ENCODE results near the gene WNT11.

Gene WNT11

GRCh38 chr11:76193219-76193618, 13.1 kb downstream of the WNT11 start:
- H3K9me3 ChIP-seq (ENCODE audit: control insufficient read depth in 2 of 2, low read length in 2 of 2) = no peaks in the 10 kb centered on the region
- no peaks in the 10 kb centered on the region for H3K36me3 ChIP-seq (ENCODE audit: control insufficient read depth in 2 of 2, insufficient read depth in 2 of 2, low read length in 2 of 2)
- no peak overlapping the region for H3K9ac ChIP-seq (ENCODE audit: low read depth in 1 of 2, low read length in 2 of 2)
- H3K27ac ChIP-seq (ENCODE audit: low read depth in 2 of 2, low read length in 2 of 2) = no peak overlapping the region
- no peaks in the 10 kb centered on the region for H3K4me1 ChIP-seq (ENCODE audit: control insufficient read depth in 2 of 2, insufficient read depth in 2 of 2, low read length in 2 of 2)
- H3K4me3 ChIP-seq (ENCODE audit: low read length in 2 of 2) = no peak overlapping the region
- H3K27me3 ChIP-seq (ENCODE audit: control insufficient read depth in 2 of 2, insufficient read depth in 2 of 2, low read length in 2 of 2) = no peaks in the 10 kb centered on the region

DNA sequence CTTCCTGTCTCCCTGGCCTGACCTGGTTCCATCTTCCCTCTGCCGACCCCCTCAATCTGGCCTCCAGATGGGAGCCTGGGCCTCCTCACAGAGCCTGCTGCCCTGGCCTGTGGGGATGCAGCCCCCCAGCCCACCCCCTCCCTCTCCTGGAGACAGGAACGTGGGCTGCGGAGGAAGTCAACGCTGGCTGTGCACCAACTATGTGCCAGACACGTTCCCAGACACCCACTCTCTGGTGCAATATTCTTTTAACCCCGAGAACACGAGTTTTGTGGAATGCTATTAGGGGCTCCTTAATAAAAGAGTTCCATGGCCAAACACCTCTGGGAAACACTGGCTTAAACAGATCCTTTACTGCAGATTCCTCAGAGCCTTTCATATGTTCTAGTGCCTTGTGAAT, 15.9 kb downstream of the WNT11 start:
- no peaks in the 10 kb centered on the region for H3K9me3 ChIP-seq (ENCODE audit: control insufficient read depth in 2 of 2, low read length in 2 of 2)
- no peaks in the 10 kb centered on the region for H3K4me1 ChIP-seq (ENCODE audit: control insufficient read depth in 2 of 2, insufficient read depth in 2 of 2, low read length in 2 of 2)
- H3K27ac ChIP-seq (ENCODE audit: low read depth in 2 of 2, low read length in 2 of 2) = no peak overlapping the region
- no peak overlapping the region for H3K4me3 ChIP-seq (ENCODE audit: low read length in 2 of 2)
- no peaks in the 10 kb centered on the region for H3K27me3 ChIP-seq (ENCODE audit: control insufficient read depth in 2 of 2, insufficient read depth in 2 of 2, low read length in 2 of 2)
- no peaks in the 10 kb centered on the region for H3K36me3 ChIP-seq (ENCODE audit: control insufficient read depth in 2 of 2, insufficient read depth in 2 of 2, low read length in 2 of 2)
- H3K9ac ChIP-seq (ENCODE audit: low read depth in 1 of 2, low read length in 2 of 2) = no peak overlapping the region

GRCh38 chr11:76189682-76190081, 16.6 kb downstream of the WNT11 start:
- H3K27ac ChIP-seq (ENCODE audit: low read depth in 2 of 2, low read length in 2 of 2) = no peak overlapping the region
- no peak overlapping the region for H3K4me3 ChIP-seq (ENCODE audit: low read length in 2 of 2)
- H3K9ac ChIP-seq (ENCODE audit: low read depth in 1 of 2, low read length in 2 of 2) = no peak overlapping the region
- no peaks in the 10 kb centered on the region for H3K9me3 ChIP-seq (ENCODE audit: control insufficient read depth in 2 of 2, low read length in 2 of 2)
- no peaks in the 10 kb centered on the region for H3K36me3 ChIP-seq (ENCODE audit: control insufficient read depth in 2 of 2, insufficient read depth in 2 of 2, low read length in 2 of 2)
- no peaks in the 10 kb centered on the region for H3K4me1 ChIP-seq (ENCODE audit: control insufficient read depth in 2 of 2, insufficient read depth in 2 of 2, low read length in 2 of 2)
- no peaks in the 10 kb centered on the region for H3K27me3 ChIP-seq (ENCODE audit: control insufficient read depth in 2 of 2, insufficient read depth in 2 of 2, low read length in 2 of 2)

DNA sequence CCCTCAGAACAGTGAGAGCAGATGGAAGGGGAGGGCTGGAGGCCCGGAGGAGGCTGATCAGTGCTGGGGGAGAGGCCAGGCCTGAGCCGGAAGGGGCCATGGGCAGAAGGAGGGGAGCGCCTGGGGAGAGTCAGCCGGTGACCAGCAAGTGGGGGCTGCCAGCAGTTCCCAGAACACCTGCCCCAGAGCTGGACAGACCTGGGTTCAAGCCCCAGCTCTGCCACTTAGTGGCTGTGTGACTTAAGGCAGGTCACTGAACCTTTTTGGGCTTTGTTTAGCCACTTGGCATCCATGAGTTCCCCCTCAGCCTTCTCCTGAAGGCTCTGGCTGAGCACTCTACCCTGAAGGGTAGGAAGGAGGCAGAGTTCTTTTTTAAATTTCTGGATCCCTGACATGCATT, 17.4 kb downstream of the WNT11 start:
- Histone ChIP-seq H3K4me1 (ENCODE audit: control insufficient read depth in 2 of 2, insufficient read depth in 2 of 2, low read length in 2 of 2) (no peaks in the 10 kb centered on the region), H3K9me3 (ENCODE audit: control insufficient read depth in 2 of 2, low read length in 2 of 2) (no peaks in the 10 kb centered on the region), H3K27me3 (ENCODE audit: control insufficient read depth in 2 of 2, insufficient read depth in 2 of 2, low read length in 2 of 2) (no peaks in the 10 kb centered on the region), H3K27ac (ENCODE audit: low read depth in 2 of 2, low read length in 2 of 2) (no peak overlapping the region), H3K9ac (ENCODE audit: low read depth in 1 of 2, low read length in 2 of 2) (no peak overlapping the region), H3K4me3 (ENCODE audit: low read length in 2 of 2) (no peak overlapping the region), H3K36me3 (ENCODE audit: control insufficient read depth in 2 of 2, insufficient read depth in 2 of 2, low read length in 2 of 2) (no peaks in the 10 kb centered on the region)

DNA sequence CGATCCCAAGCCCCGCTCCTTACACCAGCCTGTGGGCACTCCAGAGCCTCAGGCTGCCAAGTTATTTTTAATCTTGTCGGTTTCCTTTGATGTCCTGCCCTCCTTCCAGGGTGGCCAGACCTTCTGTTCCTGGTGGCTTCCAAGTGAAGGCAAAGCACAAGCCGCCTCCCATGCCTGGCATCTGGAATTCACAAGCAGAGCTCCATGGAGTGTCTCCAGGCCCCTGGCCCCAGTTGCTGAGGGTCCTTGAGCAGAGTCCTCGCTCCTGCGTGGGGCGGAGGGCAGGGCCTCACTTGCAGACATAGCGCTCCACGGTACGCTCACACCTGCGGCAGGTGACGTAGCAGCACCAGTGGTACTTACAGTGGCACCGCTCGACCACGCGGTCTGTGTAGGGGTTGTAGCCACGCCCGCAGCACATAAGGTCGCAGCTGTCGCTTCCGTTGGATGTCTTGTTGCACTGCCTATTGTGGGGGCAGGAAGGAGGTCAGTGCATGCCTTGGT, 19.5 kb downstream of the WNT11 start:
- Histone ChIP-seq H3K9ac (ENCODE audit: low read depth in 1 of 2, low read length in 2 of 2) (no peak overlapping the region), H3K9me3 (ENCODE audit: control insufficient read depth in 2 of 2, low read length in 2 of 2) (no peaks in the 10 kb centered on the region), H3K27me3 (ENCODE audit: control insufficient read depth in 2 of 2, insufficient read depth in 2 of 2, low read length in 2 of 2) (no peaks in the 10 kb centered on the region), H3K27ac (ENCODE audit: low read depth in 2 of 2, low read length in 2 of 2) (no peak overlapping the region), H3K4me1 (ENCODE audit: control insufficient read depth in 2 of 2, insufficient read depth in 2 of 2, low read length in 2 of 2) (no peaks in the 10 kb centered on the region), H3K36me3 (ENCODE audit: control insufficient read depth in 2 of 2, insufficient read depth in 2 of 2, low read length in 2 of 2) (no peaks in the 10 kb centered on the region), H3K4me3 (ENCODE audit: low read length in 2 of 2) (no peak overlapping the region)

DNA sequence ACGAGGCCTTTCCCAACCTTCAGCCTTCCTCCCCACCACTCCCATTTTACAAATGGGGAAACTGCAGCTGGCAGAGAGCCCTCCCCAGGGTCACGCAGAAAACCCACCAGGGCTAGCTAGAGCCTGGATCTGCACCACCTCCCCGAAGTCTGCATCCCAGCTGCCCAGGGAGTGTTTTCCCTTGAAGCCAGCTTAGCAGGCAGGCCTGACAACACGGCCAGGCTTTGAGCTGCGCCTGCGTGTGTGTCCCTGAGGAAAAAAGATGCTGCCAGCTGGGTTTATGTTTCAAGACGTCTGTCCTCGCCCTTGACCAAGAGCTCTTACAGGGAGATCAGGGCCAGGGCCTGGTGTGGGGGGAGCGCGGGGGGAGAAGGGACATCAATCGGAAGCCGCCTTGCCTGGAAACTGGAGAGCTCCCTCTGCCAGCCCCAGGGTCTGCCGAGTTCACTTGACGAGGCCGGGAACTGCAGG, 20.3 kb downstream of the WNT11 start:
- Histone ChIP-seq H3K9me3 (ENCODE audit: control insufficient read depth in 2 of 2, low read length in 2 of 2) (no peaks in the 10 kb centered on the region), H3K4me3 (ENCODE audit: low read length in 2 of 2) (no peak overlapping the region), H3K36me3 (ENCODE audit: control insufficient read depth in 2 of 2, insufficient read depth in 2 of 2, low read length in 2 of 2) (no peaks in the 10 kb centered on the region), H3K4me1 (ENCODE audit: control insufficient read depth in 2 of 2, insufficient read depth in 2 of 2, low read length in 2 of 2) (no peaks in the 10 kb centered on the region), H3K9ac (ENCODE audit: low read depth in 1 of 2, low read length in 2 of 2) (no peak overlapping the region), H3K27me3 (ENCODE audit: control insufficient read depth in 2 of 2, insufficient read depth in 2 of 2, low read length in 2 of 2) (no peaks in the 10 kb centered on the region), H3K27ac (ENCODE audit: low read depth in 2 of 2, low read length in 2 of 2) (no peak overlapping the region)

- no peaks in the 10 kb centered on the region for H3K9me3 ChIP-seq (ENCODE audit: control insufficient read depth in 2 of 2, low read length in 2 of 2)
- H3K4me1 ChIP-seq (ENCODE audit: control insufficient read depth in 2 of 2, insufficient read depth in 2 of 2, low read length in 2 of 2) = no peaks in the 10 kb centered on the region
- H3K27ac ChIP-seq (ENCODE audit: low read depth in 2 of 2, low read length in 2 of 2) = no peak overlapping the region
- no peaks in the 10 kb centered on the region for H3K36me3 ChIP-seq (ENCODE audit: control insufficient read depth in 2 of 2, insufficient read depth in 2 of 2, low read length in 2 of 2)
- H3K27me3 ChIP-seq (ENCODE audit: control insufficient read depth in 2 of 2, insufficient read depth in 2 of 2, low read length in 2 of 2) = no peaks in the 10 kb centered on the region
- no peak overlapping the region for H3K9ac ChIP-seq (ENCODE audit: low read depth in 1 of 2, low read length in 2 of 2)
- H3K4me3 ChIP-seq (ENCODE audit: low read length in 2 of 2) = no peak overlapping the region
Observed at GRCh38 chr11:76185511-76185910, 20.8 kb downstream of the WNT11 start.

GRCh38 chr11:76184551-76184993, 21.7 kb downstream of the WNT11 start:
- Histone ChIP-seq H3K27me3 (ENCODE audit: control insufficient read depth in 2 of 2, insufficient read depth in 2 of 2, low read length in 2 of 2) (no peaks in the 10 kb centered on the region), H3K9me3 (ENCODE audit: control insufficient read depth in 2 of 2, low read length in 2 of 2) (no peaks in the 10 kb centered on the region), H3K4me3 (ENCODE audit: low read length in 2 of 2) (no peak overlapping the region), H3K36me3 (ENCODE audit: control insufficient read depth in 2 of 2, insufficient read depth in 2 of 2, low read length in 2 of 2) (no peaks in the 10 kb centered on the region), H3K4me1 (ENCODE audit: control insufficient read depth in 2 of 2, insufficient read depth in 2 of 2, low read length in 2 of 2) (no peaks in the 10 kb centered on the region), H3K9ac (ENCODE audit: low read depth in 1 of 2, low read length in 2 of 2) (no peak overlapping the region), H3K27ac (ENCODE audit: low read depth in 2 of 2, low read length in 2 of 2) (no peak overlapping the region)

DNA sequence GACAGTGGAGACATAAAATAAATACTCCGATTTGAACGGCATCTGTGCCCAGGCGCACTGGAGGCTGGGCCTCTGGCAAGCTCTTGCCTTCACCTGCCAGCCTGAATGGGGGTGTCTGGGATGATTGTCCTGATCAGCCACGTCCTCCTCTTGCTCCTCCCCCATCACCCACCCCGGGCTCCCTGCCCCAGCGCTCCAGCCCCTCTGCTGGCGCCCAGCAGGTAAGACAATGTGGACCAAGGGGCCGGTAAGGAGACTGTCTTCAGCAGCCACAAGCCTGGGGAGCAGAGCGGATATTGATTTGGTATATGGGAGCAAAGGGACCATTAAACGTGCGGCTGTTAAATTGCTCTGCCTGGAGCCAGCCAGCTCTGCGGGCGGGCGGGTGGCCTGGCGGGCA, 24.9 kb downstream of the WNT11 start:
- Histone ChIP-seq H3K9ac (ENCODE audit: low read depth in 1 of 2, low read length in 2 of 2) (no peak overlapping the region), H3K9me3 (ENCODE audit: control insufficient read depth in 2 of 2, low read length in 2 of 2) (no peaks in the 10 kb centered on the region), H3K4me1 (ENCODE audit: control insufficient read depth in 2 of 2, insufficient read depth in 2 of 2, low read length in 2 of 2) (no peaks in the 10 kb centered on the region), H3K36me3 (ENCODE audit: control insufficient read depth in 2 of 2, insufficient read depth in 2 of 2, low read length in 2 of 2) (no peaks in the 10 kb centered on the region), H3K27ac (ENCODE audit: low read depth in 2 of 2, low read length in 2 of 2) (no peak overlapping the region), H3K4me3 (ENCODE audit: low read length in 2 of 2) (no peak overlapping the region), H3K27me3 (ENCODE audit: control insufficient read depth in 2 of 2, insufficient read depth in 2 of 2, low read length in 2 of 2) (no peaks in the 10 kb centered on the region)

- Histone ChIP-seq H3K9me3 (ENCODE audit: control insufficient read depth in 2 of 2, low read length in 2 of 2) (no peaks in the 10 kb centered on the region), H3K27me3 (ENCODE audit: control insufficient read depth in 2 of 2, insufficient read depth in 2 of 2, low read length in 2 of 2) (no peaks in the 10 kb centered on the region), H3K36me3 (ENCODE audit: control insufficient read depth in 2 of 2, insufficient read depth in 2 of 2, low read length in 2 of 2) (no peaks in the 10 kb centered on the region), H3K9ac (ENCODE audit: low read depth in 1 of 2, low read length in 2 of 2) (no peak overlapping the region), H3K4me3 (ENCODE audit: low read length in 2 of 2) (no peak overlapping the region), H3K4me1 (ENCODE audit: control insufficient read depth in 2 of 2, insufficient read depth in 2 of 2, low read length in 2 of 2) (no peaks in the 10 kb centered on the region), H3K27ac (ENCODE audit: low read depth in 2 of 2, low read length in 2 of 2) (no peak overlapping the region)
Observed at GRCh38 chr11:76179147-76179546, 27.2 kb downstream of the WNT11 start.

- Histone ChIP-seq H3K9ac (ENCODE audit: low read depth in 1 of 2, low read length in 2 of 2) (no peak overlapping the region), H3K9me3 (ENCODE audit: control insufficient read depth in 2 of 2, low read length in 2 of 2) (no peaks in the 10 kb centered on the region), H3K4me3 (ENCODE audit: low read length in 2 of 2) (no peak overlapping the region), H3K27me3 (ENCODE audit: control insufficient read depth in 2 of 2, insufficient read depth in 2 of 2, low read length in 2 of 2) (no peaks in the 10 kb centered on the region), H3K36me3 (ENCODE audit: control insufficient read depth in 2 of 2, insufficient read depth in 2 of 2, low read length in 2 of 2) (no peaks in the 10 kb centered on the region), H3K27ac (ENCODE audit: low read depth in 2 of 2, low read length in 2 of 2) (no peak overlapping the region), H3K4me1 (ENCODE audit: control insufficient read depth in 2 of 2, insufficient read depth in 2 of 2, low read length in 2 of 2) (peaks cover 0 to 2% of the 10 kb centered on the region in 2 donors)
Observed at GRCh38 chr11:76177250-76177686, 29.0 kb downstream of the WNT11 start.
